Measurements from ENCODE around the gene ZSWIM4.

Gene ZSWIM4

DNA sequence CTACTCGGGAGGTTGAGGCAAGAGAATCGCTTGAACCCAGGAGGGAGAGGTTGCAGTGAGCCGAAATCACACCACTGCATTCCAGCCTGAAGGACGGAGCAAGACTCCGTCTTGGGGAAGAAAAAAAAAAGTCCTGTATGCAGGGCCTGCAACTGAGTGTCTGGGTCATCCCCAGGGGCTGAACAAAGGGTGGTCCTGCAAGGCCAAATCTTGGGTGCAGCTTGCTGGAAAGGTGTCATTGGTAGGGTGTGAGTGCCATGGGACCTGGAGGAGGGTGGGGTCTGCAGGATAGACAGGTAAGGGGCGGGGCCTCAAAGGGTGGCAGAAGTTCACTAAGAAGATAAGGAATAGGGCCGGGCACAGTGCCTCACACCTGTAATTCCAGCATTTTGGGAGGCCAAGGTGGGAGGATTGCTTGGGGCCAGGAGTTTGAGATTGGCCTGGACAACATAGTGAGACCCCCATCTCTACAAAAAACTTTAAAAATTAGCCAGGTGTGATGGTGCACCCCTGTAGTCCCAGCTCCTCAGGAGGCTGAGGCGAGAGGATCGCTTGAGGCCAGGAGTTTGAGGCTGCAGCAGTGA, 31.5 kb downstream of the ZSWIM4 start:
- TF ChIP-seq, protein P1, sequence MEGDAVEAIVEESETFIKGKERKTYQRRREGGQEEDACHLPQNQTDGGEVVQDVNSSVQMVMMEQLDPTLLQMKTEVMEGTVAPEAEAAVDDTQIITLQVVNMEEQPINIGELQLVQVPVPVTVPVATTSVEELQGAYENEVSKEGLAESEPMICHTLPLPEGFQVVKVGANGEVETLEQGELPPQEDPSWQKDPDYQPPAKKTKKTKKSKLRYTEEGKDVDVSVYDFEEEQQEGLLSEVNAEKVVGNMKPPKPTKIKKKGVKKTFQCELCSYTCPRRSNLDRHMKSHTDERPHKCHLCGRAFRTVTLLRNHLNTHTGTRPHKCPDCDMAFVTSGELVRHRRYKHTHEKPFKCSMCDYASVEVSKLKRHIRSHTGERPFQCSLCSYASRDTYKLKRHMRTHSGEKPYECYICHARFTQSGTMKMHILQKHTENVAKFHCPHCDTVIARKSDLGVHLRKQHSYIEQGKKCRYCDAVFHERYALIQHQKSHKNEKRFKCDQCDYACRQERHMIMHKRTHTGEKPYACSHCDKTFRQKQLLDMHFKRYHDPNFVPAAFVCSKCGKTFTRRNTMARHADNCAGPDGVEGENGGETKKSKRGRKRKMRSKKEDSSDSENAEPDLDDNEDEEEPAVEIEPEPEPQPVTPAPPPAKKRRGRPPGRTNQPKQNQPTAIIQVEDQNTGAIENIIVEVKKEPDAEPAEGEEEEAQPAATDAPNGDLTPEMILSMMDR (IDR thresholded peaks at IDR 0.05; ENCODE audit: poor library complexity, severe bottlenecking) = no peak
- Histone ChIP-seq H3K36me3 (ENCODE audit: low read depth) (peaks cover 20% of the 10 kb centered on the region), H3K9me3 (ENCODE audit: severe bottlenecking) (no peaks in the 10 kb centered on the region), H3K4me3 (ENCODE audit: severe bottlenecking) (no peak overlapping the region), H3K4me1 (ENCODE audit: insufficient read depth, poor library complexity, severe bottlenecking) (peaks cover 6% of the 10 kb centered on the region), H3K27me3 (ENCODE audit: insufficient read depth, poor library complexity, severe bottlenecking) (no peaks in the 10 kb centered on the region), H3K27ac (ENCODE audit: poor library complexity, severe bottlenecking) (no peak overlapping the region)
- no peak for ATAC-seq (ENCODE audit: low read depth)
- no peak for DNase-seq (ENCODE audit: low spot score)

DNA sequence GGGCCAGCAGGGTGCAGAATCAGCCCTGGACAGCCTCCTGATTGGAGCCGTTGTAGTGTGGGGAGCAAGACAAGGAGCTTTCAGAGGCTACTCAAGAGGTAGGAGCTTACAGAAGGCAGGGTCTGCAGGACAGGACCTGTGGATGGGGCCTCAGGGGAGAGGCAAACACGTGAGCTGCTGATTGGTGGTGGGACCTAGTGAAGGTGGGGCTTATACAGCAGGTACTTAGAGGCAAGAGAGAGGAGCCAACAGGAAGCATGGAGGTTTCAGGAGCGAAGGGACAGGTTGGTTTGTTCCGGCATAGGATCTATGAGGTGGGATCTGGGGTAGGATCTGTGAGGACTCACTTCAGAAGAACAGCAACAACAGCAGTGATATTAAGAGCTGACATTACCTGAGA, 32.4 kb downstream of the ZSWIM4 start:
- no peaks in the 10 kb centered on the region for H3K4me1 ChIP-seq (ENCODE audit: insufficient read depth, poor library complexity, severe bottlenecking)
- DNase-seq (ENCODE audit: low spot score) (no peak), ATAC-seq (ENCODE audit: low read depth) (no peak)
- no peaks in the 10 kb centered on the region for H3K27me3 ChIP-seq (ENCODE audit: insufficient read depth, poor library complexity, severe bottlenecking)
- H3K36me3 ChIP-seq (ENCODE audit: low read depth) = peaks cover 23% of the 10 kb centered on the region
- no peak overlapping the region for H3K27ac ChIP-seq (ENCODE audit: poor library complexity, severe bottlenecking)
- no peaks in the 10 kb centered on the region for H3K9me3 ChIP-seq (ENCODE audit: severe bottlenecking)
- H3K4me3 ChIP-seq (ENCODE audit: severe bottlenecking) = no peak overlapping the region
- TF ChIP-seq, protein P1 (IDR thresholded peaks at IDR 0.05; ENCODE audit: poor library complexity, severe bottlenecking) = no peak

DNA sequence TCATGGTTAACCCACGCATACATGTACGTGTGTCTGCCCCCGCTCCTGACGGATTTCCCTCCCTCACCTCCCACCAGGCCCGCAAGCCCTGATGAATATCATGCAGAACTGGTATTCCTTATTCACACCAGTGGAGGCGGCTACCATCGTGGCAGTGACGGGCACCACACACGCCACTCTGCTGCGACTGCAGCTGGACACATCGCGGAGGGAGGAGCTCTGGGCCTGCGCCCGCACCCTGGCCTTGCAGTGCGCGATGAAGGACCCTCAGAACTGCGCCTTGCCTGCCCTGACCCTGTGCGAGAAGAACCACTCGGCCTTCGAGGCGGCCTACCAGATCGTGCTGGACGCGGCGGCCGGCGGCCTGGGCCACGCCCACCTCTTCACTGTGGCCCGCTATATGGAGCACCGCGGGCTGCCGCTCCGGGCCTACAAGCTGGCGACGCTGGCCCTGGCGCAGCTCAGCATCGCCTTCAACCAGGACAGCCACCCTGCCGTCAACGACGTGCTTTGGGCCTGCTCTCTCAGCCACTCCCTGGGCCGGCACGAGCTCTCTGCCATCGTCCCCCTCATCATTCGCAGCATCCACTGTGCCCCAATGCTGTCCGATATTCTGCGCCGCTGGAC, 35.0 kb downstream of the ZSWIM4 start:
- Histone ChIP-seq H3K4me1 (ENCODE audit: insufficient read depth, poor library complexity, severe bottlenecking) (peaks cover 7% of the 10 kb centered on the region), H3K27ac (ENCODE audit: poor library complexity, severe bottlenecking) (no peak overlapping the region), H3K36me3 (ENCODE audit: low read depth) (peaks cover 33% of the 10 kb centered on the region), H3K27me3 (ENCODE audit: insufficient read depth, poor library complexity, severe bottlenecking) (no peaks in the 10 kb centered on the region), H3K4me3 (ENCODE audit: severe bottlenecking) (no peak overlapping the region), H3K9me3 (ENCODE audit: severe bottlenecking) (no peaks in the 10 kb centered on the region)
- ATAC-seq (ENCODE audit: low read depth) (no peak), DNase-seq (ENCODE audit: low spot score) (no peak)
- TF ChIP-seq, protein P1 (IDR thresholded peaks at IDR 0.05; ENCODE audit: poor library complexity, severe bottlenecking) = no peak

DNA sequence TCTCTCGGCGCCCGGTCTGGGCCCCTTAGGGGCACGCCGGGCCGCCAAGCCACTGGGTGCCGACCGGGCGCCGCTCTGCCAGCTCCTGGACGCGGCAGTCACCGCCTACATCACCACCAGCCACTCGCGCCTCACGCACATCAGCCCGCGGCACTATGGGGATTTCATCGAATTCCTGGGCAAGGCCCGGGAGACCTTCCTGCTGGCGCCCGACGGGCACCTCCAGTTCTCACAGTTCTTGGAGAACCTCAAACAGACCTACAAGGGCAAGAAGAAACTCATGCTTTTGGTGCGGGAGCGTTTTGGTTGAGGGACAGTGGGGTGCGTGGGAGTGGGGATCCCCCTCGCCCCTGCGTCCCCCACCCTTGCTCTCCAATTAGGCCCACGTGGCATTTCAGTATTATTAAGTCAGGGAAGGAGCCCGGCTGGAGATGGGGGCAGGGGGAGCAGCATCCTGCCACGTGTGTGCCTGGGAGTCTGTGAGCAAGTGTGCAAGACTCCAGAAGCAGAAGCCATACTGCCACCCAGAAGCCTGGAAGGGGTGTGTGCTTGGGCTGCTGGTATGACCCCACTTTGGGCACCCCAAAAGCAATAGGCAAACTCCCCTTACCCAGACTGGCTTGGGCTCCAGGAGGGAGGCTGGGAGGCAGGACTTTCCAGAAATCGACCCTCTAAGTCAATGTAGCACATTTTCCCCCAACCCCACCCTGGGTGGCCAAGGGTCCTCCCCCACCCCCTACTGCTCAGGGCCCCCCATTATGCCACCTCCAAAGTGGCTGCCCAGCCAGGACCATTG, 35.7 kb downstream of the ZSWIM4 start:
- Histone ChIP-seq H3K4me3 (ENCODE audit: severe bottlenecking) (no peak overlapping the region), H3K4me1 (ENCODE audit: insufficient read depth, poor library complexity, severe bottlenecking) (peaks cover 7% of the 10 kb centered on the region), H3K9me3 (ENCODE audit: severe bottlenecking) (no peaks in the 10 kb centered on the region), H3K27me3 (ENCODE audit: insufficient read depth, poor library complexity, severe bottlenecking) (no peaks in the 10 kb centered on the region), H3K36me3 (ENCODE audit: low read depth) (peaks cover 33% of the 10 kb centered on the region), H3K27ac (ENCODE audit: poor library complexity, severe bottlenecking) (peak overlapping the region; percentile 98)
- DNase-seq (ENCODE audit: low spot score) (no peak), ATAC-seq (ENCODE audit: low read depth) (no peak)
- TF ChIP-seq, protein P1 (IDR thresholded peaks at IDR 0.05; ENCODE audit: poor library complexity, severe bottlenecking) = no peak

Measured in RWPE2 (cell line).